Activated naive CD4-positive, alpha-beta T cell treated with anti-CD3 and anti-CD28 coated beads, Interleukin-2, amount 10 ng/mL, durations not matched to agents 7 days and 5 days (primary cell): ENCODE data around the gene DNPEP.
A peak's percentile ranks its signal among the peaks of the same experiment; 100 is the strongest.

Source experiments
- CTCF ChIA-PET: fragments of 350-600 bp; sonication (Branson Sonifier 250); formaldehyde crosslinking; loops from one replicate; lab custom pipeline; 2021; ENCODE audit warnings: antibody characterized with exemption; lab: Charles Lee
- DNase-seq: peaks from one replicate; pipeline ENCODE4 v3.0.0-alpha.2; 2020
- H3K27ac Mint-ChIP-seq: one replicate; pipeline ENCODE4 v1.8.0; 2021; ENCODE audit warnings: mild to moderate bottlenecking, moderate library complexity, mixed read lengths
- H3K27me3 Mint-ChIP-seq: one replicate; pipeline ENCODE4 v1.8.0; 2021; ENCODE audit warnings: mild to moderate bottlenecking, mixed read lengths
- H3K36me3 Mint-ChIP-seq: one replicate; pipeline ENCODE4 v1.8.0; 2021; ENCODE audit warnings: mixed read lengths
- H3K4me1 Mint-ChIP-seq: one replicate; pipeline ENCODE4 v1.8.0; 2021; ENCODE audit warnings: mixed read lengths
- H3K4me3 Mint-ChIP-seq: one replicate; pipeline ENCODE4 v1.8.0; 2021; ENCODE audit warnings: mild to moderate bottlenecking, moderate library complexity, mixed read lengths
- H3K9me3 Mint-ChIP-seq: one replicate; pipeline ENCODE4 v1.8.0; 2021; ENCODE audit warnings: mixed read lengths

The DNPEP gene

GRCh38 chr2:219350710-219351221 lies 36.9 kb downstream of the DNPEP start:
- Mint-ChIP-seq H3K27ac (no peak overlapping the region), H3K27me3 (peaks cover 54% of the 10 kb centered on the region), H3K4me1 (no peaks in the 10 kb centered on the region), H3K9me3 (no peaks in the 10 kb centered on the region), H3K36me3 (no peaks in the 10 kb centered on the region), H3K4me3 (no peak overlapping the region)
- CTCF ChIA-PET, result interaction anchor here (1.8 kb wide), 2 partner anchors 30 to 192 kb away, joined by 4 to 7 read pairs; no protein-coding TSS in a partner anchor
- DNase-seq, result no peak

DNA sequence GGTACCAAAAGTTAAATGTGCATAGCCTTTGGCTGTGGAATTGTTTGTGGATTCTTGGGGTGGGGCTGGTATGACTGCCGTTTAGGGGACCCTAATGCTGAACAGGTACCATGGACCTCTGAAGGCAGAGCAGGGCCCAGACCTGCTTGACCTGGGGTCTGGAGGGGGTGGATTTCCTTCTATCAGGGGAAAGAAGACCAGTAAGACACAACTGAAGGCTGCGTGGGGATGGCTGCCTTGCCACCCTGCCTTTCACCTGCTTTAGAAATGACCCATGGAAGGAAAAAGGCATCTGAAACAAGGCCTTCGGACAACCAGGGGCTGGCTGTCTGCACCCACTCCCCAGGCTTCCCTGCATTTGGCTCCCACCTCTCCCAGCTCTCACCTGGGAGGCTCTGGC lies 37.5 kb downstream of the DNPEP start:
- no peak for DNase-seq
- Mint-ChIP-seq H3K36me3 (no peaks in the 10 kb centered on the region), H3K27me3 (peaks cover 52% of the 10 kb centered on the region), H3K4me3 (no peak overlapping the region), H3K27ac (no peak overlapping the region), H3K9me3 (no peaks in the 10 kb centered on the region), H3K4me1 (no peaks in the 10 kb centered on the region)
- CTCF ChIA-PET, result interaction anchor here (0.7 to 1.8 kb wide), 2 partner anchors 192 to 197 kb away, joined by 3 to 7 read pairs; no protein-coding TSS in a partner anchor

- Mint-ChIP-seq H3K4me1 (no peaks in the 10 kb centered on the region), H3K27ac (no peak overlapping the region), H3K9me3 (no peaks in the 10 kb centered on the region), H3K36me3 (no peaks in the 10 kb centered on the region), H3K4me3 (no peak overlapping the region), H3K27me3 (peaks cover 30% of the 10 kb centered on the region)
- no peak for DNase-seq
- CTCF ChIA-PET, result no interaction called here
Measured at GRCh38 chr2:219344751-219345430, 42.8 kb downstream of the DNPEP start.

DNA sequence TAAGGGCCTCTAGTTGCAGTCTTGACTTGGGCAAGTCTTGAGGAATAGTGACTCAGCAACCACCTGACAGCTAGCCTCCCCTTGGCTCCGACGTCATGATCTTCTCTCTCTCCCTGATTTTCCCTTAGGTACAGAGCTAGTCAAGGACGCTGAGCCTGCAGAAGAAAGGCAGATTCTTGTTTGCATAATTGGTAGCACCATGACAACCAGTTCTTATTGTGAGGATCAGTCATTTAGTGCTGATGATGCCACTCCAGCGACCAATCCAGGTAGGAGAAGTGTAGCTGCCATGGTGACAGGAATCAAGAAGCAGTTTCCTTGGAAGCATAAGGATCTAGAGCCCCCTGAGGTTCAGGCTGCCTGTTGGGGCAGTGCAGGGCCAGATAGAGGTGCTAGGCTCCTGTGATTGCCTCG lies 52.3 kb downstream of the DNPEP start:
- Mint-ChIP-seq H3K36me3 (no peaks in the 10 kb centered on the region), H3K27ac (no peak overlapping the region), H3K4me3 (no peak overlapping the region), H3K27me3 (peaks cover 54% of the 10 kb centered on the region), H3K4me1 (no peaks in the 10 kb centered on the region), H3K9me3 (no peaks in the 10 kb centered on the region)
- DNase-seq, result no peak
- CTCF ChIA-PET, result interaction anchor here (1.0 to 1.2 kb wide), 3 partner anchors 17 to 181 kb away, joined by 3 to 4 read pairs (median 3); no protein-coding TSS in a partner anchor

DNA sequence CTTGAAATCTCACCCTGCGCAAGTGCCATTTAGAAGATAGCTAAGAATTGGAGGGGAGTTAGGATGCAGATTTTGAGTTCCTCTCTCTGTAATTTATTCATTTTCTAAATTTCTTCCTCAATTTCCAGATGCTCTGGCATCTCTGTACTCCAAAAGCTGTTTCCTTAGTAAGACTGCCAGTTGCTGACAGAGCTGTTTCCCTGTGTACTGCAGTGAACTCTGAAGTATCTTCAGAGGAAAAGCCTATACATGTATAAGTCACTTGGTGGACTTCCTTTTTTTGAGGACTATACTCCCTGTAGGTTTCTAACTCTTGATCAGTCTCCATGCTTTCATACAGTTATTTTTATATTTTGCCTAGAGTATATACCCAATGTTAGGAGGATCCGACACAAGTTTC lies 53.6 kb downstream of the DNPEP start:
- H3K9me3 Mint-ChIP-seq, result no peaks in the 10 kb centered on the region
- H3K36me3 Mint-ChIP-seq, result no peaks in the 10 kb centered on the region
- no peak overlapping the region for H3K27ac Mint-ChIP-seq
- H3K4me3 Mint-ChIP-seq, result no peak overlapping the region
- H3K4me1 Mint-ChIP-seq, result no peaks in the 10 kb centered on the region
- CTCF ChIA-PET, result interaction anchor here (1.2 kb wide), 1 partner anchor 180 kb away, joined by 3 read pairs; no protein-coding TSS in a partner anchor
- no peak for DNase-seq
- peaks cover 63% of the 10 kb centered on the region for H3K27me3 Mint-ChIP-seq

GRCh38 chr2:219332542-219332941 lies 55.2 kb downstream of the DNPEP start, which contains the start of gene RESP18:
RESP18 (minus strand) TSS chr2:219332744.
- CTCF ChIA-PET, result no interaction called here
- peaks cover 73% of the 10 kb centered on the region for H3K27me3 Mint-ChIP-seq
- no peaks in the 10 kb centered on the region for H3K4me1 Mint-ChIP-seq
- no peaks in the 10 kb centered on the region for H3K9me3 Mint-ChIP-seq
- H3K36me3 Mint-ChIP-seq, result no peaks in the 10 kb centered on the region
- peak within 1 kb of the TSS; percentile 56 for H3K27ac Mint-ChIP-seq
- no peak within 1 kb of the TSS for H3K4me3 Mint-ChIP-seq
- no peak for DNase-seq

GRCh38 chr2:219331560-219332213 lies 56.0 kb downstream of the DNPEP start:
- CTCF ChIA-PET, result no interaction called here
- Mint-ChIP-seq H3K27me3 (peaks cover 79% of the 10 kb centered on the region), H3K9me3 (no peaks in the 10 kb centered on the region), H3K4me3 (no peak overlapping the region), H3K27ac (peak overlapping the region; percentile 56), H3K4me1 (no peaks in the 10 kb centered on the region), H3K36me3 (no peaks in the 10 kb centered on the region)
- DNase-seq, result peak; percentile 56

DNA sequence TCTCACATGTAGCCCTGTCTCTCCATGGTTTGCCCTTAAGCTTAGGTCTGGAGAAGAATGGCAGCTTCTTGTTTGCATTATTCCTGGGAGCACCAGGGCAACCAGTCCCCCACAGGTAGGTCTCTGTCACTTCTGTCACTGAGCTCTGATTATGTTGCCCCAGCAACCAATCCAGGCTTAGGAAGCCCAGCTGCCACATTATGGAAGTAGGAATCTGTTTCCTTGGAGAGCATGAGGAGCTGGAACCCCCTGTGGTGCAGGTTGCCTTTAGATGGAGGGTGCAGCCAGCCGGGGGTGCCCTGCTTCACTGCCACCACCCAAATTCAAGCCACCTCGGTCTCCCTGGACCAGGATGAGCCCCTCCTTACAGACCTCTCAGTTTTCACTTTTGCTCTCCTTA lies 60.0 kb downstream of the DNPEP start:
- CTCF ChIA-PET, result interaction anchor here (0.8 to 1.0 kb wide), 2 partner anchors 24 to 32 kb away, joined by 3 read pairs; no protein-coding TSS in a partner anchor
- Mint-ChIP-seq H3K27me3 (peaks cover 76% of the 10 kb centered on the region), H3K27ac (no peak overlapping the region), H3K4me1 (no peaks in the 10 kb centered on the region), H3K36me3 (no peaks in the 10 kb centered on the region), H3K9me3 (no peaks in the 10 kb centered on the region), H3K4me3 (no peak overlapping the region)
- no peak for DNase-seq

GRCh38 chr2:219325657-219326315 lies 61.9 kb downstream of the DNPEP start:
- Mint-ChIP-seq H3K36me3 (no peaks in the 10 kb centered on the region), H3K27ac (no peak overlapping the region), H3K27me3 (peaks cover 70% of the 10 kb centered on the region), H3K9me3 (no peaks in the 10 kb centered on the region), H3K4me3 (no peak overlapping the region), H3K4me1 (peaks cover 5% of the 10 kb centered on the region)
- CTCF ChIA-PET, result no interaction called here
- DNase-seq, result no peak

DNA sequence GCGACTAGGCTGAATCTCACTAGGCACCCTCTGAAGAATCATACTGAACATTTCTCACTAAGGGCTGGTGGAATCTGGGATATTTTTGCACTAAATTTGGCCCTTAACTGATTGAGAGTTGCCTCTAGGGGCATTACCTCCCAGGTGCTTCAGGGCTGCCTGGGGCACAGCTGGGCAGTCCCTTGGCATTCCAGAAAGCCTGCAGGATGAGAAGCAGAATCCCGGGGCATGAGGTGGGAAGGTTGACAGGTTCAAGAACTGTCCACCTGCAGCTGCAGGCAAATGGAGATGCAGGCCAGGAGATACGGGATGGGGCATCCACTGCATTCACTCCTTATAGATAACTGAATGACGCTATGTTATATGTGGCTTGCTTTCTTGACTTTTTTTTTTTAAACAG lies 62.6 kb downstream of the DNPEP start:
- H3K36me3 Mint-ChIP-seq, result no peaks in the 10 kb centered on the region
- no peak for DNase-seq
- CTCF ChIA-PET, result interaction anchor here (0.6 kb wide), 1 partner anchor 31 kb away, joined by 3 read pairs; no protein-coding TSS in a partner anchor
- peaks cover 7% of the 10 kb centered on the region for H3K4me1 Mint-ChIP-seq
- H3K27ac Mint-ChIP-seq, result no peak overlapping the region
- peaks cover 64% of the 10 kb centered on the region for H3K27me3 Mint-ChIP-seq
- H3K4me3 Mint-ChIP-seq, result no peak overlapping the region
- H3K9me3 Mint-ChIP-seq, result no peaks in the 10 kb centered on the region

DNA sequence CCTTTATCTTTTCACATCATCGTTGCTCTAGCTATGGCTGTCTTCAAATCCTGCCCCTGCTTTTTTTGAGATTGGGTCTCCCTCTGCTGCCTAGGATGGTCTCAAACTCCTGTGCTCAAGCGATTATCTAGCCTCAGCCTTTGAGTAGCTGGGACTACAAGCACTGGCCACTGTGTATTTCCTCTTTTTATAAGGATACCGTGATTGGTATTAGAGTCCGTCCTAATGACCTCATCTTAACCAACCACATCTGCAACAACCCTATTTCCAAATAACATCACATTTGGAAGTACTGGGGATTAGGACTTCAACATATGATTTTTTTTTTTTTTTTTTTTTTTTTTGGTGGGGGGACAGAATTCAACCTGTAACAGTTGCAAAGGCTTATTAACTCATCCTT lies 64.3 kb downstream of the DNPEP start:
- no peak for DNase-seq
- H3K4me3 Mint-ChIP-seq, result no peak overlapping the region
- CTCF ChIA-PET, result no interaction called here
- no peaks in the 10 kb centered on the region for H3K9me3 Mint-ChIP-seq
- H3K4me1 Mint-ChIP-seq, result peaks cover 7% of the 10 kb centered on the region
- H3K36me3 Mint-ChIP-seq, result no peaks in the 10 kb centered on the region
- H3K27ac Mint-ChIP-seq, result no peak overlapping the region
- H3K27me3 Mint-ChIP-seq, result peaks cover 57% of the 10 kb centered on the region
